ENCODE data around the gene ARRDC4.

ARRDC4 gene, protein sequence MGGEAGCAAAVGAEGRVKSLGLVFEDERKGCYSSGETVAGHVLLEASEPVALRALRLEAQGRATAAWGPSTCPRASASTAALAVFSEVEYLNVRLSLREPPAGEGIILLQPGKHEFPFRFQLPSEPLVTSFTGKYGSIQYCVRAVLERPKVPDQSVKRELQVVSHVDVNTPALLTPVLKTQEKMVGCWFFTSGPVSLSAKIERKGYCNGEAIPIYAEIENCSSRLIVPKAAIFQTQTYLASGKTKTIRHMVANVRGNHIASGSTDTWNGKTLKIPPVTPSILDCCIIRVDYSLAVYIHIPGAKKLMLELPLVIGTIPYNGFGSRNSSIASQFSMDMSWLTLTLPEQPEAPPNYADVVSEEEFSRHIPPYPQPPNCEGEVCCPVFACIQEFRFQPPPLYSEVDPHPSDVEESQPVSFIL

DNA sequence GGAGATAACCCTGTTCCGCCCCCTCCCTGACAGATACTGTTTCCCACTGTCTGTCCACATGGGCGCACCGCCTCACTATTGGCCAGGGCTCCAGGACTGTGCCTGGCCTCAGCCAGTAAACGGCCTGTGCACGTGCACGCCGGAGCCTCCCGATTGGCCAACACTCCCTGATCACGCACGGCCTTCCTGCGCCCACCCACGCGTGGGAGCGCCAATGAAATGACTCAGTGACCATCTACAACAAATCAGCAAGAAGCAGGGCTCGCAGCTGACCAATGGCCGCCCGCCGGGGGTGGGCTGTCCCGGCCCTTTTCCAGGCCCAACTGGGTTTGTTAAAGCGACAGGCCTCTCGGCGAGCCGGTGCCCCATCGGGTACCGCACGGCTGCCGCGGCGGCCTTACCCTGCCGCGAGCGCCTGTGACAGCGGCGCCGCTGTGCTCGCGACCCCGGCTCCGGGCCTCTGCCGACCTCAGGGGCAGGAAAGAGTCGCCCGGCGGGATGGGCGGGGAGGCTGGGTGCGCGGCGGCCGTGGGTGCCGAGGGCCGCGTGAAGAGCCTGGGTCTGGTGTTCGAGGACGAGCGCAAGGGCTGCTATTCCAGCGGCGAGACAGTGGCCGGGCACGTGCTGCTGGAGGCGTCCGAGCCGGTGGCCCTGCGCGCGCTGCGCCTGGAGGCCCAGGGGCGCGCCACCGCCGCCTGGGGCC lies at the start of gene ARRDC4:
Gene ARRDC4 (plus strand): TSS at position 340 of the 703 bp plus-strand sequence. CDS start 159 bp downstream, at position 499.
- no peaks in the 10 kb centered on the region for H3K27me3 ChIP-seq (ENCODE audit: control insufficient read depth, insufficient read depth, low read length)
- peak within 1 kb of the TSS; percentile 57; the same call in 1 of the 2 replicates for H3K4me3 ChIP-seq (ENCODE audit: low read length)
- no CpG with 5 or more reads among the region's 69 CpGs for WGBS (ENCODE audit: insufficient coverage, insufficient read length)
- DNase-seq (ENCODE audit: low read depth, low spot score) = peak; percentile 97
- H3K4me1 ChIP-seq (ENCODE audit: control insufficient read depth, insufficient read depth, low read length) = peaks cover 2% of the 10 kb centered on the region; the same call in 1 of the 2 replicates
- H3K9me3 ChIP-seq (ENCODE audit: control insufficient read depth, insufficient read depth, low read length) = no peaks in the 10 kb centered on the region
- H3K27ac ChIP-seq (ENCODE audit: low read length) = no peak within 1 kb of the TSS
- no peaks in the 10 kb centered on the region for H3K36me3 ChIP-seq (ENCODE audit: control insufficient read depth, insufficient read depth, low read length)

DNA sequence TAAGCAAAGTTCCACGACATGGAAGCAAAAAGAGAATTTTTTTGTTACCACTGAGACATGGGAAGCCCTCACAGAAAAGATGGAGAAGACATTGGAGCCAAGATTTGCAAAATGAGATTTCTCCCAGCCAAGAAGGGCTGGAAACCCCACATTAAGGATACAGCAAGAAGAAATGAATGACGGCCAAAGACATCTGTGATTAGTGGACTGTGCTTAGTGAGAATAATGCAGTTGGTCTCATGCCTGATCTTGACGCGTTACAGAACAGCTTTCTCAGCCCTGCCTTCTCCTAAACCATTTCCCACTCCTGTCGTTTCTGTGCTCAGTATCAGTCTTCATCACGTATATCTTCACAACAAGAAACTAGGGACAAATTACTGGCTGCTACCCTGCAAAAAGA lies 45.8 kb upstream of the ARRDC4 start:
- Histone ChIP-seq H3K27ac (ENCODE audit: low read length) (no peak overlapping the region), H3K4me3 (ENCODE audit: low read length) (no peak overlapping the region), H3K4me1 (ENCODE audit: control insufficient read depth, insufficient read depth, low read length) (no peaks in the 10 kb centered on the region), H3K9me3 (ENCODE audit: control insufficient read depth, insufficient read depth, low read length) (no peaks in the 10 kb centered on the region), H3K36me3 (ENCODE audit: control insufficient read depth, insufficient read depth, low read length) (no peaks in the 10 kb centered on the region), H3K27me3 (ENCODE audit: control insufficient read depth, insufficient read depth, low read length) (no peaks in the 10 kb centered on the region; the same call in 1 of the 2 replicates)
- WGBS (ENCODE audit: insufficient coverage, insufficient read length) = no CpG with 5 or more reads among the region's 6 CpGs
- DNase-seq (ENCODE audit: low read depth, low spot score) = no peak

DNA sequence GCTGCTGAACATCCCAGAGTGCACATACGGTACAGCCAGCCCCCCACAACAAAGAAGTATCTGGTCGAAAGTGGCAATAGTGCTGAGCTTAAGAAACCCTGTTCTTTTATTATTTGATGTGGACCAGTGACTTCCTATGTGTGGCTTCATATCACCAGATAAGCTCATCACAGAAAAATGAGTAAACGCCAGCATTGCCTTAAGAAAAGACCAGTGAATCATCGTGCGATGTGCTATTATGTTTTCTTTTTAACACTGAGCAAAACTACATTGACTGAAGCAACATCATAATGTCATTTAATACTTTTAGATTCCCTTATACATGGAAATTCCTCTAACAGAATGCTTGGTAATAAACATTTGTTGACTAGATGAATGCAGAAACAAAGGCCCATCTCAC lies 45.2 kb upstream of the ARRDC4 start:
- WGBS (ENCODE audit: insufficient coverage, insufficient read length) = no CpG with 5 or more reads among the region's 5 CpGs
- Histone ChIP-seq H3K27ac (ENCODE audit: low read length) (no peak overlapping the region), H3K27me3 (ENCODE audit: control insufficient read depth, insufficient read depth, low read length) (no peaks in the 10 kb centered on the region; the same call in 1 of the 2 replicates), H3K4me3 (ENCODE audit: low read length) (no peak overlapping the region), H3K36me3 (ENCODE audit: control insufficient read depth, insufficient read depth, low read length) (no peaks in the 10 kb centered on the region), H3K9me3 (ENCODE audit: control insufficient read depth, insufficient read depth, low read length) (no peaks in the 10 kb centered on the region), H3K4me1 (ENCODE audit: control insufficient read depth, insufficient read depth, low read length) (no peaks in the 10 kb centered on the region)
- DNase-seq (ENCODE audit: low read depth, low spot score) = no peak

DNA sequence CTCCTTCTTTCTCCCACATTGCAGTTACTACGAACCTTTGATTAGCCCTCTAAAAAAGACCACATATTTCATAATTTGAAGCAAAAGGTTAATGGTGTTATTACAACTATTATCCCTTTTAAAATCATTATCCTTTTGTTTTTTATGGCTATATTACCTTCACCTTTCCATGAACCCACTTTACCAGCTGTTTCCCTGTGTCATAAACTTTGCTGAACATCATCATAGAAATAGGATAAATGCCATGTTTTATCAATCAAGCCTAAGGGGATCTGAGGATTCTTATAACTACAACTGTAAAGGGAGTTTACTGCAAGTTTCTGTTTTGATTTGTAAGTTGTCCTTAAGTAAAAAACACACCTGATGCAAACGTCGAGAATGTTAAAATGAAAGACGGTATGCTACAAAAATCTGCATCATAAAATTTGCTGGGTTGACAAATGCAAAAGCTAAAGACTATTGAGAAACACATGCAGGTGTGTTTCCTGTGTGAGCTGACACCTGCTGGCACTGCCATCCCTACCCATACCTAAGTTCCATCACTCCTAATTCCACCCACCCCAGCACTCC lies 39.1 kb upstream of the ARRDC4 start:
- no peak overlapping the region for H3K4me3 ChIP-seq (ENCODE audit: low read length)
- no peak for DNase-seq (ENCODE audit: low read depth, low spot score)
- no CpG with 5 or more reads among the region's 4 CpGs for WGBS (ENCODE audit: insufficient coverage, insufficient read length)
- H3K36me3 ChIP-seq (ENCODE audit: control insufficient read depth, insufficient read depth, low read length) = no peaks in the 10 kb centered on the region
- no peaks in the 10 kb centered on the region for H3K9me3 ChIP-seq (ENCODE audit: control insufficient read depth, insufficient read depth, low read length)
- H3K27me3 ChIP-seq (ENCODE audit: control insufficient read depth, insufficient read depth, low read length) = no peaks in the 10 kb centered on the region; the same call in 1 of the 2 replicates
- no peak overlapping the region for H3K27ac ChIP-seq (ENCODE audit: low read length)
- no peaks in the 10 kb centered on the region for H3K4me1 ChIP-seq (ENCODE audit: control insufficient read depth, insufficient read depth, low read length)

DNA sequence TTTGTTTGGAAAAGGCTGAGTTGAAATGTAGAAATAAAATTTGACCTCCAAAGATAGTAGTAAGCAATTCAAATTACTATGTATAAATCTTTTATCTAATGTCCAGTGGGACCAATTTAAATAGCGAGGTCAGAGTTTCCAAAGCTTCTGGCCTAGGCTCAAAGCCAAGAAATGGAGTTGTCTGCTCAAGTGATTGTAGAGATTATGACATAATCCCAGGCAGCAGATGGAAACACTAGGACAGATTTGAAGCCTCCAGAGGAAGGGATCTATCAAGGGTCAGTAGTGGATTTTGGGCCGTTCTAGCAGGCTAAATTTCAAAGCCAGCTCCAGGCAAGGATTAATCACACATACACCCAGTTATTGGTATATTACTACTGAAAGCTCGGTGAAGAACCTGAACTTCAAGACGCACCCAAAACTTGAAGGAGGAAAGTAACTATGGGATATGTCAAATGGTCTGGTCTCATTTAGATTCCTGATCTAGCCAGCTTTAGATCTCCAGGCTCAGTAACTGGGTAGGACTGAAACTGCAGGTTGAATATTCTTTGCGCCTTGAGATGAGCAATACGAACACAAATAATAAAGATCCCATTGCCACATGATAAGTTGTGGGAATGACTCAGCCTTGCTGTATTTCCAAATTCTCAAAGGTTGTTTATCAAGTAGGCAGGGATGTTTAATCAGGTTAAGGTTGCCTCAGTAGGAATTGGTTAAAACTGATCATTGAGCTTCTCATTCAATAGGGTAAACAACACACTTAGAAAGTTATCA lies 30.9 kb upstream of the ARRDC4 start:
- Histone ChIP-seq H3K9me3 (ENCODE audit: control insufficient read depth, insufficient read depth, low read length) (no peaks in the 10 kb centered on the region; the same call in 1 of the 2 replicates), H3K4me1 (ENCODE audit: control insufficient read depth, insufficient read depth, low read length) (no peaks in the 10 kb centered on the region), H3K27me3 (ENCODE audit: control insufficient read depth, insufficient read depth, low read length) (no peaks in the 10 kb centered on the region), H3K36me3 (ENCODE audit: control insufficient read depth, insufficient read depth, low read length) (no peaks in the 10 kb centered on the region), H3K4me3 (ENCODE audit: low read length) (no peak overlapping the region), H3K27ac (ENCODE audit: low read length) (no peak overlapping the region)
- WGBS (ENCODE audit: insufficient coverage, insufficient read length) = no CpG with 5 or more reads among the region's 6 CpGs
- DNase-seq (ENCODE audit: low read depth, low spot score) = no peak

DNA sequence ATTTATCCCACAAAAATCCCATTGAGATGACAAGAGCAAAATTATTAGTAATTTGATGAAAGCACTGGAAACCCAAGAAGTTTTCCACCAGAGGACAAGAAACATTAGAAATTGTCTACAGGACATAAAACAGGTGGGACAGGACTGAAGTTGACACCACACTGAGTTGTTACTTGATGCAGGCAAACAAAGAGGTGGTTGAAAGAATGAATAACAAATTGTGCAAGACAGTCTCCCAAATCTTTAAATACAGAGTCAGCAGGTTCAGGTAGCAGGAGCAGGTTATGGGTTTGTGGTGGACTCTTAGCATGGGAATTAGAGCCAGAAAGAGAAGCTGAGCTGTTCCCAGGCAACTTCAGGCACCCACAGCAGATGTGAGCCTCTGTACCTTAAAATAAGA lies 30.3 kb upstream of the ARRDC4 start:
- Histone ChIP-seq H3K9me3 (ENCODE audit: control insufficient read depth, insufficient read depth, low read length) (no peaks in the 10 kb centered on the region; the same call in 1 of the 2 replicates), H3K4me3 (ENCODE audit: low read length) (no peak overlapping the region), H3K36me3 (ENCODE audit: control insufficient read depth, insufficient read depth, low read length) (no peaks in the 10 kb centered on the region), H3K27ac (ENCODE audit: low read length) (no peak overlapping the region), H3K4me1 (ENCODE audit: control insufficient read depth, insufficient read depth, low read length) (no peaks in the 10 kb centered on the region), H3K27me3 (ENCODE audit: control insufficient read depth, insufficient read depth, low read length) (no peaks in the 10 kb centered on the region)
- no peak for DNase-seq (ENCODE audit: low read depth, low spot score)

DNA sequence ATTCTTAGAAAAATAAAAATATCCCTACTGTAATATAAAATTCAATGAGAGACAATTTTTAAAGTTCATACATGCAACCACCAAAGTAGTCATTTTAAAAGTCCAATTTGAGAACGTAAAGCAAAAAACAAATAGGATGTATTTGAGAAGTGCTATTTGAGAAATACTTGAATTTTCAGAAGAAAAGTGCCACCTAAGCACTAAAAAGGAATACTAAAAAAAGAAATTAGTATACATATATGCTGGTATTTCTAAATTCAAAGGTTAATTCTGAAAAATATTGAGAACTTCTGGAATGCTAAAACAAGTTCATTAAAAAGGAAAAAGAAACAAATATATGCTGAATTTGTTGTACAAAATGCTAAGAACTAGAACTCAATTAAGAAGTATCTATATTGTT lies 29.2 kb upstream of the ARRDC4 start:
- H3K4me1 ChIP-seq (ENCODE audit: control insufficient read depth, insufficient read depth, low read length) = no peaks in the 10 kb centered on the region
- WGBS (ENCODE audit: insufficient coverage, insufficient read length) = no CpG with 5 or more reads among the region's 1 CpG
- no peak overlapping the region for H3K4me3 ChIP-seq (ENCODE audit: low read length)
- H3K36me3 ChIP-seq (ENCODE audit: control insufficient read depth, insufficient read depth, low read length) = no peaks in the 10 kb centered on the region
- no peak overlapping the region for H3K27ac ChIP-seq (ENCODE audit: low read length)
- H3K27me3 ChIP-seq (ENCODE audit: control insufficient read depth, insufficient read depth, low read length) = no peaks in the 10 kb centered on the region
- DNase-seq (ENCODE audit: low read depth, low spot score) = no peak
- H3K9me3 ChIP-seq (ENCODE audit: control insufficient read depth, insufficient read depth, low read length) = no peaks in the 10 kb centered on the region; the same call in 1 of the 2 replicates

DNA sequence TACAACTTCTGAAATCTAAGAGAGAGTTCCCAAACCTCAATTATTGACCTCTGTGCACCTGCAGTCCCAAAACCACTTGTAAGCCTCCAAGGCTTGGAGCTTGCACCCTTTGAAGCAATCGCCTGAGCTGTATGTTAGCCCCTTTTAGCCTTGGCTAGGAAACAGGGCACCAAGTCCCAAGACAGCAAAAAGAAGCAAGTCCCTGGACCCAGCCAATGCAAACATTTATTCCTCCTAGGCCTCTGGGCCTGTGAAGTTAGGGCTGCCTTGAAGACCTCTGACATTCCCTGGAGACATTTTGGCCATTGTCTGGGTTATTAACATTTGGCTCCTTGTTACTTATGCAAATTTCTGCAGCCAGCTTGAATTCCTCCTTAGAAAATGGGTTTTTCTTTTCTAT lies 26.9 kb upstream of the ARRDC4 start:
- Histone ChIP-seq H3K4me3 (ENCODE audit: low read length) (no peak overlapping the region), H3K27ac (ENCODE audit: low read length) (no peak overlapping the region), H3K27me3 (ENCODE audit: control insufficient read depth, insufficient read depth, low read length) (no peaks in the 10 kb centered on the region), H3K4me1 (ENCODE audit: control insufficient read depth, insufficient read depth, low read length) (no peaks in the 10 kb centered on the region), H3K36me3 (ENCODE audit: control insufficient read depth, insufficient read depth, low read length) (no peaks in the 10 kb centered on the region), H3K9me3 (ENCODE audit: control insufficient read depth, insufficient read depth, low read length) (no peaks in the 10 kb centered on the region; the same call in 1 of the 2 replicates)
- no peak for DNase-seq (ENCODE audit: low read depth, low spot score)
- no CpG with 5 or more reads among the region's 1 CpG for WGBS (ENCODE audit: insufficient coverage, insufficient read length)

DNA sequence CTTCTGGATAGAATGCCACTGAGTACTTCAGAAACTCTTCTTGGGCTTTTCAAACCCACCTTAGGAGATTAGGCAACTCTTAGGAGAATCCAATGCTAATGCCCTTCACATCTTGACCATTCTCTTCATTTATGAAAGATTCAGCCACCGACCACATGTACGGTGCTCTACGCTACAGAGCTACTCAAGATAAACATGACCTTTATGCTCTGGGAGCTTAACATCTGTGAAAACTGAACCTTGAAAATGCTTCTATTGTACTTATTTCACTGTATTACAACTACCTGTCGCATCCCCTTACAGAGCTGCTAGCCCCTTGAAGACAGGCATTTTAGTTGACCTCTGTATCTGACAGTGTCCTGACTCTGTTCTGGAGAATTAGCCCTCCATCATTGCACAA lies 19.5 kb upstream of the ARRDC4 start:
- H3K4me1 ChIP-seq (ENCODE audit: control insufficient read depth, insufficient read depth, low read length) = no peaks in the 10 kb centered on the region
- no peak overlapping the region for H3K4me3 ChIP-seq (ENCODE audit: low read length)
- H3K27me3 ChIP-seq (ENCODE audit: control insufficient read depth, insufficient read depth, low read length) = no peaks in the 10 kb centered on the region
- no peak overlapping the region for H3K27ac ChIP-seq (ENCODE audit: low read length)
- WGBS (ENCODE audit: insufficient coverage, insufficient read length) = no CpG with 5 or more reads among the region's 4 CpGs
- H3K36me3 ChIP-seq (ENCODE audit: control insufficient read depth, insufficient read depth, low read length) = no peaks in the 10 kb centered on the region
- no peaks in the 10 kb centered on the region for H3K9me3 ChIP-seq (ENCODE audit: control insufficient read depth, insufficient read depth, low read length)
- no peak for DNase-seq (ENCODE audit: low read depth, low spot score)

DNA sequence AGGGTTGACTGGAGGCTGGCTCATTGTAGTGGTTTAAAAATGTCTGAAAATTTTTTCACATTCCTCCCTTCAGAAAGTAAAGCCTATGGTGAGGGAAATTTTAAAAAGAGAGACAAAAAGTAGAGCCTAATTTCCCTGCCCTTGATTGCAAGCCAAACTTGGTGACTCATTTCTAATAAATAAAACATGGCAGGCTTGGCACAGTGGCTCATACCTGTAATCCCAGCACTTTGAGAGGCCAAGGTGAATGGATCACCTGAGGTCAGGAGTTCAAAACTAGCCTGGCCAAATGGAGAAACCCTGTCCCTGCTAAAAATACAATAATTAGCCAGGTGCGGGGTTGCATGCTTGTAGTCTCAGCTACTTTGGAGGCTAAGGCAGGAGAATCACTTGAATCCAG lies 18.9 kb upstream of the ARRDC4 start:
- Histone ChIP-seq H3K9me3 (ENCODE audit: control insufficient read depth, insufficient read depth, low read length) (no peaks in the 10 kb centered on the region), H3K4me3 (ENCODE audit: low read length) (no peak overlapping the region), H3K27me3 (ENCODE audit: control insufficient read depth, insufficient read depth, low read length) (no peaks in the 10 kb centered on the region), H3K27ac (ENCODE audit: low read length) (no peak overlapping the region), H3K36me3 (ENCODE audit: control insufficient read depth, insufficient read depth, low read length) (no peaks in the 10 kb centered on the region), H3K4me1 (ENCODE audit: control insufficient read depth, insufficient read depth, low read length) (no peaks in the 10 kb centered on the region)
- no peak for DNase-seq (ENCODE audit: low read depth, low spot score)
- WGBS (ENCODE audit: insufficient coverage, insufficient read length) = no CpG with 5 or more reads among the region's 1 CpG

All from iPS DF 6.9 (cell line).